Activated CD4-positive, alpha-beta T cell treated with anti-CD3 and anti-CD28 coated beads, Interleukin-2, amount 10 ng/mL, durations not matched to agents 7 days and 5 days (primary cell): ENCODE measurements around the gene GAP43. TPM values are rescaled to one million over a fixed set of nuclear protein-coding genes. Genes with fewer than 3 reads are reported as not detected.

Experiments
- CTCF ChIA-PET: fragments of 350-600 bp; sonication (Branson Sonifier 250); formaldehyde crosslinking; loops from one replicate; lab custom pipeline; 2021; ENCODE audit warnings: antibody characterized with exemption; lab: Charles Lee
- POLR2A ChIA-PET: fragments of 350-600 bp; sonication (Branson Sonifier 250); formaldehyde crosslinking; loops from one replicate; lab custom pipeline; 2021; ENCODE audit warnings: antibody characterized with exemption; lab: Charles Lee
- DNase-seq: peaks from one replicate; pipeline ENCODE4 v3.0.0-alpha.2; 2020
- H3K27ac Mint-ChIP-seq: one replicate; pipeline ENCODE4 v1.8.0; 2021; ENCODE audit warnings: mild to moderate bottlenecking, moderate library complexity, mixed read lengths
- H3K27me3 Mint-ChIP-seq: one replicate; pipeline ENCODE4 v1.8.0; 2021; ENCODE audit warnings: mixed read lengths
- H3K36me3 Mint-ChIP-seq: one replicate; pipeline ENCODE4 v1.8.0; 2021; ENCODE audit warnings: low read depth, mixed read lengths
- H3K4me1 Mint-ChIP-seq: one replicate; pipeline ENCODE4 v1.8.0; 2021; ENCODE audit warnings: mixed read lengths
- H3K4me3 Mint-ChIP-seq: one replicate; pipeline ENCODE4 v1.8.0; 2021; ENCODE audit warnings: mild to moderate bottlenecking, moderate library complexity, mixed read lengths
- H3K9me3 Mint-ChIP-seq: one replicate; pipeline ENCODE4 v1.8.0; 2021; ENCODE audit warnings: mixed read lengths
- total RNA-seq, 2 experiments: library from RNA; stranded (reverse); gene quantifications; one replicate each; pipeline ENCODE4 v1.2.3, GENCODE V29; 2021

Gene GAP43
- total RNA-seq, 2 experiments from 2014 or later = not detected

DNA sequence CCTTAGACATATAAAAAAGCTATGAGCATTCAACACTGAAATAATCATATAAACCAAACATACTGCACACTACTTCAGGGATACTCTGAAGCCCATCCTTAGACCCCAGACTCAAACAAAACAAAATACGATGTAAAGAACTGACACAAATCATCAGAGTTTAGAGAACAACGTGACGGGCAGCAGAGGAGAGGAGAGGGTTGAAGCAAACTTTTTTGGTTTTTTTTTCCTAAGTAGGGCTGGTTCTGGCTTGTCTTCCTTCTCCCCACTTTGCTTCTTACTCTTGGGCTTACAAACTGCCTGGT, 34.7 kb downstream of the GAP43 start:
- H3K27ac Mint-ChIP-seq = peak overlapping the region; percentile 99
- H3K27me3 Mint-ChIP-seq = no peaks in the 10 kb centered on the region
- H3K4me1 Mint-ChIP-seq = peaks cover 35% of the 10 kb centered on the region
- peak overlapping the region; percentile 92 for H3K4me3 Mint-ChIP-seq
- CTCF ChIA-PET = interaction anchor here (1.4 to 2.6 kb wide), 2 partner anchors 8 to 126 kb away, joined by 3 to 6 read pairs; no protein-coding TSS in a partner anchor
- POLR2A ChIA-PET = interaction anchor here (0.6 kb wide), 1 partner anchor 19 kb away, joined by 3 read pairs; no protein-coding TSS in a partner anchor
- H3K9me3 Mint-ChIP-seq = no peaks in the 10 kb centered on the region
- no peak for DNase-seq
- H3K36me3 Mint-ChIP-seq = no peaks in the 10 kb centered on the region

DNA sequence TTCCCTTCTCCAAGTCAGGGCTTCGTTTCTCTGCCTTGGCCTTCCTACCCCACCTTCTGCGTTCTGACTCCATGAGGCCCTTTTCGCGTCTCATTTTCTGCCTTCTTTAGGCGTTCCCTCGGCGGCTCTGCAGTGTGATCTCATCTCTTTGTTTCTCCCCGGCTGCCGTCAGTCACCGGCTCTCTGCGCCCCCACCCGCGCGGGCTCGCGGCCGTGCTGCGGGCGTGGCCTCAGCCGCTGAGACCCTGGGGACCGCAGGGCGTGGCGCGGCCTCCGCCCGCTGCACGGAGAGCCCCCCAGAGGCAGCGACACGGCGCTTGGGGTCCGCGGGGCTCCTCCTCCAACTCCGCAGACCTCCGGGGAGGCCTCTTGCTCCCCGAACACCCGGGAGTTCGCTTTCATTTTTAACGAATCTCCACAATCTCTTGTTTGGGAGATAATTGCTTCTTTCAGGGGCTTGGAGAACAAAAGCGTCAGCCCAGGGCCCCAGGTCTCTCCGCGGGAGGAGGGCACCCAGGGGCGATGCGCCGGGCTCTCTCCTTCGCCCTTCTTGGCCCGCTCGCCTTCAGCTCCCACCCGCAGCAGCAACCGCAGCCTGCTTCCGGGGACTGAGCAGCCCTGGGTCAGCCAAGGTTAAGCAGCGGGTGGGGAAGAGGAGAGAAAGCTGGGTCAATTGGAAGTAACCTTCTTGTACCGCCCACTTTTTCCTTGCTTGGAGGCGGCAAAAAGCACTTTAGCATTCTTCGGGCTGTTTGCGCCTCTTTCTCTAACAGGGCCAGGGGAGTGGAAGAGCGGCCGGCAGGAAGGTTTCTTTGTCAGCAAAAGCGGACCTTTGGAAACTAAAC, 35.2 kb downstream of the GAP43 start:
- peak overlapping the region; percentile 99 for H3K27ac Mint-ChIP-seq
- CTCF ChIA-PET = interaction anchor here (0.8 to 1.4 kb wide), 2 partner anchors 15 to 126 kb away, joined by 3 read pairs; no protein-coding TSS in a partner anchor
- H3K27me3 Mint-ChIP-seq = no peaks in the 10 kb centered on the region
- peaks cover 35% of the 10 kb centered on the region for H3K4me1 Mint-ChIP-seq
- POLR2A ChIA-PET = no interaction called here
- no peaks in the 10 kb centered on the region for H3K9me3 Mint-ChIP-seq
- peak overlapping the region; percentile 92 for H3K4me3 Mint-ChIP-seq
- no peaks in the 10 kb centered on the region for H3K36me3 Mint-ChIP-seq
- peak; percentile 71 for DNase-seq

DNA sequence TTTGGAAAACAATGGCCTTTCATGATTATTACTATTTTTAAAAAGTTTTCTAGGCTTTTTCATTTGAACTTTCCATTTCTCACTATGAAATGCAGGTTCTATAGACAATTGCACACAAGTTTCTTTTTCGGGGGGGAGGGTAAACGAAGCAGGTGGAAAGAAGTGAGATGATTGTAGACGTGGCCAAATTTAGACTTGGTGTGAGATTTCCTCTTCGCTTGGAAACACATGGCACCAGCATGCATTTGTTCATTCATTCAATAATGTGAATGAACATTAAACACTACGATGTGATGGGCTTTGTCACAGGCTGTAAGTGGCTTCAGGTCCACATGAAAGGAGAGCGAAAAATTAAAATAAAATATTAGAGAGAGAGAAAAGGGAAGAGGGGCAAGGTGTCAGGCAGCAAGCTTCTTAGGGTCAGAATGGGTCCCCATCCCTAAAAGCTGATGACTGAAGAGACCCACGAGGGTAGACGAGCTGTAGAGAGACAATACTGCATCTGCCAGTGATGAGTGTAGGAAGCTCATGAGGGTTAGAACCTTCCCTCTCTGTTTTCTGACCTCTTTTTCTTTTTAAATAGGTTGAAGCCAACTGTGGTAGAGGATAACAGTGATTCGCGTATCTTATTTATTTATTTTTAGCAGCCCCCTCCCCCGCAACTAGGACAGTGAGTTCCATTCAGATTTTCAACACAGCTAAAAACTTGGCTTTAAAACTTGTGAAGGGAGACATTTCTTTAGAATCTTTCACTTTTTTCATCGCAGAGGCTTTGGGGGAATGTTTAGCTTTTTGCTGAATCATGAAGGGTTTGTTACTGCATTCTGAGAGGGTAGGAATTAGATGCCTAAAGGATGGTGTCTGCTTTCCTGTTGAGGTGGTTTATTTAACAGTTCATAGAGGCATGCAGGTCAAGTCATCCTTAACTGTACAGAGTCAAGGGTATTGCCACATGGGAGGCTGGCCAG, 36.2 kb downstream of the GAP43 start:
- CTCF ChIA-PET = interaction anchor here (0.8 kb wide), 1 partner anchor 16 kb away, joined by 3 read pairs; no protein-coding TSS in a partner anchor
- no peak for DNase-seq

DNA sequence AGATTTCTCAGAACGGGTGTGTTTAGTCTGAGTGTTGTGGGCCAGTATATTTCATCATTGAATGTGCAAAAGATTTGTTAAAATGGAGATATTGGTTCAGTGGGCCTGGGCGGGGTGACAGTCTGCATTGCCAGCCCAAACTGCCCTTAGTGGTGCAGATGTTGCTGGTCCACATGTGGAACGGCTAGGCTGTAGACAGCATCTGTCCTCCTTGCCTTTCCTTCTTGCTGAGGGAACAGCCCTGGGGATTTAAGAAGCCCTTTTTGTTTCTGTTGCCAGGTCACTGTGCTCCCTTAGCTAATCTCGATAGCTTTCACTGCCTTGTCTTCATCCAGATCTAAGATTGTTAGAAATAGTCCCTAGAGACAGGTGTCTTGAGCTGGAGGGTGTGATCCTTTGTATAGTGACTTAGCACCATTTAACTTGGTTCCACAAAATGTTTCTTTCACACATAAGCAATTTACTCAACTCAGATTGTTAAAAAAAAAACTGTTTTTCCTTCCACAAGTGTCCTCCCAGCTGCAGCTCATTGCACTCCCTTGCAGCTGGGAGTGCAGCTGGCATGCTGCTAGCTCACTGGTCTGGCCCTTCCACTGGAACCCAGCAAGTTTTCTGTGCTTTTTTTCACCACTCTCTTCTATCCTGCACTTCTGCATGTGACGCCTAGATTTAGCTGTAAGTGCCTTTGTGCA, 37.5 kb downstream of the GAP43 start:
- peaks cover 5% of the 10 kb centered on the region for H3K27me3 Mint-ChIP-seq

More for the DNA sequence above, 36.2 kb downstream of the GAP43 start:
- H3K36me3 Mint-ChIP-seq = no peaks in the 10 kb centered on the region
- peak overlapping the region; percentile 83 for H3K27ac Mint-ChIP-seq
- POLR2A ChIA-PET = no interaction called here
- H3K4me3 Mint-ChIP-seq = peak overlapping the region; percentile 47
- no peaks in the 10 kb centered on the region for H3K9me3 Mint-ChIP-seq
- H3K4me1 Mint-ChIP-seq = peaks cover 35% of the 10 kb centered on the region
- no peaks in the 10 kb centered on the region for H3K27me3 Mint-ChIP-seq

DNA sequence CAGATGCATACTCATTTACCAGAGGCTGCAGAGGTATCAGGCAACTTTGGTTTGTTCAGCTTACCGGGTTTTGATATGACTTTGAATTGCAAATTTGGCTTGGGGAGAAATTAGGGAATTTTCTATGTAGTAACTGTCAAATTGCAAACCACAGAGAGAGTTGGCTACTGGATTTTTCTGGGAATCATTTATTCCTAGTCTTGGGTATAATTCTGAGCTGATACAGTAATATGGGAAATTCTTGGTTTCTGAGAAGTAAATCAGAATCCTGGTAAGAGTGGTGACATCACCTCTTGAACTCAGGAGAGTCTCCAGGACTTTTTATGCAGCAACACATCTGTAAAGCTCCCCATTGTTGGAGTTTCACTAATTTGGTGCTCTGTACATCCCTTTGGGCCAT, 39.0 kb downstream of the GAP43 start:
- Mint-ChIP-seq H3K27ac (no peak overlapping the region), H3K9me3 (no peaks in the 10 kb centered on the region), H3K36me3 (no peaks in the 10 kb centered on the region), H3K4me3 (no peak overlapping the region), H3K27me3 (peaks cover 5% of the 10 kb centered on the region), H3K4me1 (peaks cover 26% of the 10 kb centered on the region)
- POLR2A ChIA-PET = no interaction called here
- CTCF ChIA-PET = no interaction called here
- DNase-seq = no peak

More for the DNA sequence above, 37.5 kb downstream of the GAP43 start:
- no peaks in the 10 kb centered on the region for H3K9me3 Mint-ChIP-seq
- peaks cover 35% of the 10 kb centered on the region for H3K4me1 Mint-ChIP-seq
- H3K27ac Mint-ChIP-seq = no peak overlapping the region
- POLR2A ChIA-PET = no interaction called here
- no peak overlapping the region for H3K4me3 Mint-ChIP-seq
- CTCF ChIA-PET = interaction anchor here (0.6 kb wide), 1 partner anchor 26 kb away, joined by 3 read pairs; no protein-coding TSS in a partner anchor
- DNase-seq = no peak
- H3K36me3 Mint-ChIP-seq = no peaks in the 10 kb centered on the region

DNA sequence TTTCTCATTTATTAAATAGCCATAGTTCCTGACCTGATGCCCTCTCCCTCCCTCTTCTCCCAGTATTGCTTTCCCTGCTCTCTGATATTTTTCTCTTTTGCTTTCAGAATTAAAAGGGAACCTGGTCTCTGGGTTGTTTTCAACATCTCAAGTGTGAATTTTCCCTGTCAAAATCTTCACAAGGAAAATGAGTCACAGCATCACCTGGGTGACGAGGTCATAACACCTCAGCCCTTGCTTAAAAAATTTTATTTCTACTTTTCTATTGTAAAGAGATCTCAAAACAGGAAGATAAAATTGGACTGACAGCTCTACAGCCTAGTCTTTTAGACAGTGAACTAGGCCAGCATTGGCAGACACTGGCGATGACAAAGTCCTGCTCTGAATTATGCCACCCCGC, 40.1 kb downstream of the GAP43 start:
- no peak for DNase-seq
- peaks cover 5% of the 10 kb centered on the region for H3K27me3 Mint-ChIP-seq
- H3K4me1 Mint-ChIP-seq = peaks cover 19% of the 10 kb centered on the region
- CTCF ChIA-PET = no interaction called here
- no peaks in the 10 kb centered on the region for H3K36me3 Mint-ChIP-seq
- H3K27ac Mint-ChIP-seq = no peak overlapping the region
- H3K4me3 Mint-ChIP-seq = no peak overlapping the region
- H3K9me3 Mint-ChIP-seq = no peaks in the 10 kb centered on the region
- POLR2A ChIA-PET = no interaction called here

- H3K4me3 Mint-ChIP-seq = no peak overlapping the region
- H3K9me3 Mint-ChIP-seq = no peaks in the 10 kb centered on the region
- peaks cover 4% of the 10 kb centered on the region for H3K4me1 Mint-ChIP-seq
- no peak overlapping the region for H3K27ac Mint-ChIP-seq
- H3K36me3 Mint-ChIP-seq = no peaks in the 10 kb centered on the region
- H3K27me3 Mint-ChIP-seq = peaks cover 5% of the 10 kb centered on the region
- ChIA-PET CTCF (interaction anchor here (1.9 kb wide), 1 partner anchor 9 kb away, joined by 6 read pairs; no protein-coding TSS in a partner anchor), POLR2A (no interaction called here)
- no peak for DNase-seq
These were observed 42.8 kb downstream of the GAP43 start for GRCh38 chr3:115666081-115666480.

GRCh38 chr3:115666920-115667737, 43.8 kb downstream of the GAP43 start:
- Mint-ChIP-seq H3K4me3 (no peak overlapping the region), H3K9me3 (no peaks in the 10 kb centered on the region), H3K36me3 (no peaks in the 10 kb centered on the region), H3K27ac (no peak overlapping the region), H3K4me1 (peaks cover 5% of the 10 kb centered on the region), H3K27me3 (peaks cover 6% of the 10 kb centered on the region)
- ChIA-PET POLR2A (no interaction called here), CTCF (interaction anchor here (0.7 to 1.9 kb wide), 2 partner anchors 10 to 1920 kb away, joined by 3 to 6 read pairs; partner anchors contain the start of gene ATP6V1A)
- DNase-seq = no peak

GRCh38 chr3:115667738-115668065, 44.4 kb downstream of the GAP43 start:
- Mint-ChIP-seq H3K27me3 (peaks cover 11% of the 10 kb centered on the region), H3K4me1 (peaks cover 6% of the 10 kb centered on the region), H3K9me3 (no peaks in the 10 kb centered on the region), H3K27ac (no peak overlapping the region), H3K4me3 (no peak overlapping the region), H3K36me3 (no peaks in the 10 kb centered on the region)
- ChIA-PET POLR2A (no interaction called here), CTCF (interaction anchor here (0.7 kb wide), 1 partner anchor 1921 kb away, joined by 3 read pairs; the partner anchor contains the start of gene ATP6V1A)
- DNase-seq = no peak

- CTCF ChIA-PET = no interaction called here
- no peaks in the 10 kb centered on the region for H3K9me3 Mint-ChIP-seq
These were observed 47.6 kb downstream of the GAP43 start for GRCh38 chr3:115670911-115671310.

DNA sequence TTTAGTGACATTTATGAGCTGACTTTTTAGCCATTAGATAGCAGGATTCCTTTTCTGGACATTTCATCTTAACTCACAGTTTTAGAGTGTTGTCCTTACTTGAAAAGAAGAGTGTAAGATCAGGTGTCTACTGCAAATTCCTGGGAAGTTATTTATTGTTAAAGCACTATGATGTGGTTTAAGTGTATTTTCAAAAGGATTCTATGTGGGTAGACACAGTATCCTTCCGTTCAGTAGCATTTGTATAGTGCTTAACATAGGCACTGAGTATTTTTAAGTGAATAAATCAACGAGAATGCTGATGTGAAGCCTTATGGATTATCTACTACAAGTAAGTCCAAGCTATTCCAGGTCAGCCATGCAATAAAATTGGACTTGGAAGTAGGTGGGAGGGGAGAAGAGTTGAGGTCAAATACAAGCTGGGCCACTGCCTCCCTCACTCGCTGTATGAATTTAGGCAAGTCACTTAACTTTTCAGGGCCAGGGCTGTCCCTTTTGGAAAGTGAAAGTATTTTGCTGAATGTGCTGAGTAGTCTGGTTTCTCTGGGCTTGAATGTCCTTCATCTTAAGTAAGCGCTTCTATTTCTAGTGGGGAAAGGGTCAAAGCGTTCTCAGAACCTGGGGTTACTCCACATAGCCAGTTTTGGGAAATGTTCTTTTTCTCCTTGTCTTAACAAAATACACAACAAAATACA, 48.6 kb downstream of the GAP43 start:
- ChIA-PET CTCF (interaction anchor here (0.6 kb wide), 1 partner anchor 714 kb away, joined by 3 read pairs; no protein-coding TSS in a partner anchor), POLR2A (no interaction called here)
- Mint-ChIP-seq H3K27me3 (peaks cover 24% of the 10 kb centered on the region), H3K4me3 (no peak overlapping the region), H3K9me3 (no peaks in the 10 kb centered on the region), H3K4me1 (peaks cover 6% of the 10 kb centered on the region), H3K27ac (no peak overlapping the region), H3K36me3 (no peaks in the 10 kb centered on the region)
- no peak for DNase-seq

More at GRCh38 chr3:115670911-115671310, 47.6 kb downstream of the GAP43 start:
- Mint-ChIP-seq H3K4me3 (no peak overlapping the region), H3K36me3 (no peaks in the 10 kb centered on the region), H3K4me1 (peaks cover 6% of the 10 kb centered on the region), H3K27me3 (peaks cover 18% of the 10 kb centered on the region), H3K27ac (no peak overlapping the region)
- DNase-seq = no peak
- POLR2A ChIA-PET = no interaction called here
